Neural cell (in vitro differentiated cells): ENCODE measurements around the gene DPP6. TPM values are rescaled to one million over a fixed set of nuclear protein-coding genes. Genes with fewer than 3 reads are reported as not detected.

Experiments used
- H2AFZ ChIP-seq: fragments of 200-600, 300-800 bp; sonication (generic), shearing (Covaris generic); 2 replicates; pipeline ENCODE4 v1.6.0; 2014; ENCODE audit warnings: low read depth, mild to moderate bottlenecking, antibody characterized with exemption, low read length, moderate library complexity
- H3F3A ChIP-seq: fragments of 200-600 bp; shearing (Covaris generic); 2 replicates; pipeline ENCODE4 v1.6.1; 2016; ENCODE audit warnings: mild to moderate bottlenecking, moderate library complexity, mixed read lengths, antibody characterized with exemption, low read length; ENCODE audit not compliant: insufficient read depth, poor library complexity, severe bottlenecking
- H3K27ac ChIP-seq: fragments of 200-600, 300-800 bp; sonication (generic), shearing (Covaris generic); 2 replicates; pipeline ENCODE4 v1.5.1; 2014; ENCODE audit warnings: mild to moderate bottlenecking, low read length, moderate library complexity
- H3K27me3 ChIP-seq: fragments of 300-800, 200-600 bp; sonication (generic), shearing (Covaris generic); 2 replicates; pipeline ENCODE4 v1.6.0; 2014; ENCODE audit warnings: mild to moderate bottlenecking, low read depth, low read length, moderate library complexity; ENCODE audit not compliant: insufficient read depth
- H3K36me3 ChIP-seq: fragments of 300-800, 200-600 bp; sonication (generic), shearing (Covaris generic); 2 replicates; pipeline ENCODE4 v1.5.1; 2014; ENCODE audit warnings: mild to moderate bottlenecking, antibody characterized with exemption, low read length, moderate library complexity; ENCODE audit not compliant: insufficient read depth
- H3K4me2 ChIP-seq: fragments of 300-800, 200-600 bp; sonication (generic), shearing (Covaris generic); 2 replicates; pipeline ENCODE4 v1.6.0; 2014; ENCODE audit warnings: mild to moderate bottlenecking, low read length
- H3K4me3 ChIP-seq: fragments of 300-800, 200-600 bp; sonication (generic), shearing (Covaris generic); 2 replicates; pipeline ENCODE4 v1.5.1; 2014; ENCODE audit warnings: mild to moderate bottlenecking, low read length, moderate library complexity
- H3K79me2 ChIP-seq: fragments of 200-600 bp; shearing (Covaris generic); replicated peaks from 2 replicates; pipeline ENCODE4 v1.6.0; 2014; ENCODE audit warnings: mild to moderate bottlenecking, low read length, moderate library complexity; ENCODE audit not compliant: insufficient read depth
- H3K9ac ChIP-seq: fragments of 300-800, 200-600 bp; sonication (generic), shearing (Covaris generic); 2 replicates; pipeline ENCODE4 v1.6.1; 2016; ENCODE audit warnings: mild to moderate bottlenecking, low read length, mixed read lengths
- H3K9me2 ChIP-seq: fragments of 200-600 bp; shearing (Covaris generic); 2 replicates; pipeline ENCODE4 v1.6.1; 2016; ENCODE audit warnings: mild to moderate bottlenecking, low read length, mixed read lengths; ENCODE audit not compliant: insufficient read depth
- H3K9me3 ChIP-seq: fragments of 200-600, 300-800 bp; sonication (generic), shearing (Covaris generic); 2 replicates; pipeline ENCODE4 v1.6.1; 2016; ENCODE audit warnings: mild to moderate bottlenecking, mixed run types, low read length, moderate library complexity, mixed read lengths
- H4K20me1 ChIP-seq: fragments of 200-600 bp; shearing (Covaris generic); 2 replicates; pipeline ENCODE4 v1.6.1; 2016; ENCODE audit warnings: mild to moderate bottlenecking, mixed run types; ENCODE audit not compliant: insufficient read depth
- EP300 ChIP-seq: fragments of 450-650 bp; conservative IDR thresholded peaks from 2 replicates; pipeline ENCODE4 v1.6.1; 2014; ENCODE audit warnings: antibody characterized with exemption, mild to moderate bottlenecking, moderate library complexity; ENCODE audit not compliant: poor library complexity, severe bottlenecking
- EZH2 ChIP-seq: fragments of 200-600, 300-800 bp; shearing (Covaris generic), sonication (generic); IDR thresholded peaks from 2 replicates; pipeline ENCODE4 v1.6.1; 2014; ENCODE audit warnings: antibody characterized with exemption, low read length, borderline replicate concordance, mild to moderate bottlenecking; ENCODE audit not compliant: insufficient read depth, poor library complexity, severe bottlenecking
- MXI1 ChIP-seq: fragments of 450-650 bp; conservative IDR thresholded peaks from 2 replicates; pipeline ENCODE4 v1.6.1; 2014; ENCODE audit warnings: antibody characterized with exemption, mild to moderate bottlenecking; ENCODE audit not compliant: poor library complexity, severe bottlenecking
- POLR2AphosphoS5 ChIP-seq: IDR thresholded peaks from 2 replicates; pipeline ENCODE4 v1.6.1; 2012
- RAD21 ChIP-seq: fragments of 450-650 bp; conservative IDR thresholded peaks from 2 replicates; pipeline ENCODE4 v1.6.1; 2014; ENCODE audit warnings: antibody characterized with exemption, mild to moderate bottlenecking, moderate library complexity
- REST ChIP-seq: IDR thresholded peaks from 2 replicates; pipeline ENCODE4 v1.6.1; 2012; ENCODE audit warnings: borderline replicate concordance
- SMC3 ChIP-seq: fragments of 450-650 bp; conservative IDR thresholded peaks from 2 replicates; pipeline ENCODE4 v1.6.1; 2014; ENCODE audit warnings: antibody characterized with exemption, mild to moderate bottlenecking, moderate library complexity; ENCODE audit not compliant: poor library complexity
- TAF1 ChIP-seq: IDR thresholded peaks from 2 replicates; pipeline ENCODE4 v1.6.1; 2012; ENCODE audit warnings: low read depth
- polyA plus RNA-seq: library from polyadenylated mRNA; depleted of rRNA; stranded (reverse); fragments of >200 nt; gene quantifications from 2 replicates; pipeline ENCODE4 v1.2.3, GENCODE V29; 2014
- TF ChIP-seq, protein P1 (sequence below): fragments of 450-650 bp; IDR thresholded peaks from 2 replicates; pipeline ENCODE4 v1.5.1; 2014; ENCODE audit warnings: antibody characterized with exemption, mild to moderate bottlenecking, moderate library complexity; ENCODE audit not compliant: poor library complexity, severe bottlenecking

The DPP6 gene
- polyA plus RNA-seq, 1 donor from 2014 or later = 20.4 TPM

DNA sequence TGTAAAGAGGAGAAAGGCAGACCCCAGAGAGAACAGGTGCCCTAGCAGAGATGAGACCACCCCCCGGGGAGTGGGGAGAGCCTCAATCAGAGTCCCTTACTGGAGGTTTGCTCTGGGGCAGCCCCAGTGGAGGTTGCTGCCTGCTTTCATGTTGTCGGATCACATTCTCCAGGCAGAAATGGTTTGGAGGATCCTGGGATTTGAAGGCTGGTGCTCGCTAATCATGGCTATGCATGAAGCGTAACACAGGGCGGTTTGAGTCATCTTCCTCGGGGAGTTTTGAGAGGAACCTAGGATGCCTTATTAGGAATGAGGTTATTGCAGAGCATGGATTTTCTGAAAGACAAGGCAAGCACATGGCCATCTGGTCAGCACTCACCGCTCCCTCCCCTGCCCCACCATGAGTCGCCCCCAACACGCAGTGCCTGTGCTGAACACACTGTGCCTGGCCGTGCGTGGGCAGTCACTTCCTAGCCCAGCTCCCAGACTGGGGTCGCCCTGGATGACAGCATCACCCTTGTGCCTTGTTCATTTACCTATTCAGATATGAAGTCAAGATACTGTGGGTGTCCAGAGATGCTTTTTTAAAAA, 319.9 kb downstream of the DPP6 start:
- Histone ChIP-seq H3K4me3 (no peak overlapping the region), H3K9ac (no peak overlapping the region), H2AFZ (no peak overlapping the region), H3K36me3 (no peaks in the 10 kb centered on the region), H3K27me3 (no peaks in the 10 kb centered on the region), H3F3A (no peaks in the 10 kb centered on the region), H3K27ac (no peak overlapping the region), H3K9me3 (no peaks in the 10 kb centered on the region), H3K4me2 (no peak overlapping the region), H3K9me2 (no peaks in the 10 kb centered on the region), H4K20me1 (no peaks in the 10 kb centered on the region), H3K79me2 (no peaks in the 10 kb centered on the region)
- TF ChIP-seq, protein P1, sequence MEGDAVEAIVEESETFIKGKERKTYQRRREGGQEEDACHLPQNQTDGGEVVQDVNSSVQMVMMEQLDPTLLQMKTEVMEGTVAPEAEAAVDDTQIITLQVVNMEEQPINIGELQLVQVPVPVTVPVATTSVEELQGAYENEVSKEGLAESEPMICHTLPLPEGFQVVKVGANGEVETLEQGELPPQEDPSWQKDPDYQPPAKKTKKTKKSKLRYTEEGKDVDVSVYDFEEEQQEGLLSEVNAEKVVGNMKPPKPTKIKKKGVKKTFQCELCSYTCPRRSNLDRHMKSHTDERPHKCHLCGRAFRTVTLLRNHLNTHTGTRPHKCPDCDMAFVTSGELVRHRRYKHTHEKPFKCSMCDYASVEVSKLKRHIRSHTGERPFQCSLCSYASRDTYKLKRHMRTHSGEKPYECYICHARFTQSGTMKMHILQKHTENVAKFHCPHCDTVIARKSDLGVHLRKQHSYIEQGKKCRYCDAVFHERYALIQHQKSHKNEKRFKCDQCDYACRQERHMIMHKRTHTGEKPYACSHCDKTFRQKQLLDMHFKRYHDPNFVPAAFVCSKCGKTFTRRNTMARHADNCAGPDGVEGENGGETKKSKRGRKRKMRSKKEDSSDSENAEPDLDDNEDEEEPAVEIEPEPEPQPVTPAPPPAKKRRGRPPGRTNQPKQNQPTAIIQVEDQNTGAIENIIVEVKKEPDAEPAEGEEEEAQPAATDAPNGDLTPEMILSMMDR = no peak
- no peak for TF ChIP-seq TAF1
- no peak for TF ChIP-seq EP300
- no peak for TF ChIP-seq RAD21
- TF ChIP-seq MXI1 = no peak
- no peak for TF ChIP-seq POLR2AphosphoS5
- TF ChIP-seq EZH2 = no peak
- no peak for TF ChIP-seq REST
- no peak for TF ChIP-seq SMC3

- Histone ChIP-seq H3K4me2 (no peak overlapping the region), H3K4me3 (no peak overlapping the region), H3K9me3 (no peaks in the 10 kb centered on the region), H4K20me1 (no peaks in the 10 kb centered on the region), H3F3A (no peaks in the 10 kb centered on the region), H3K27ac (no peak overlapping the region), H3K27me3 (no peaks in the 10 kb centered on the region), H3K9ac (no peak overlapping the region), H3K36me3 (no peaks in the 10 kb centered on the region), H3K9me2 (no peaks in the 10 kb centered on the region), H3K79me2 (no peaks in the 10 kb centered on the region), H2AFZ (no peak overlapping the region)
- TF ChIP-seq MXI1 (no peak), RAD21 (no peak), TAF1 (no peak), EP300 (no peak), SMC3 (no peak), REST (no peak), POLR2AphosphoS5 (no peak), EZH2 (no peak)
- TF ChIP-seq, protein P1 = no peak
These were observed 321.8 kb downstream of the DPP6 start for GRCh38 chr7:154373956-154374355.
